Right lobe of liver (tissue), 6 donors: Measurements from ENCODE around the gene HDAC9. TPM values are rescaled to one million over a fixed set of nuclear protein-coding genes. Genes with fewer than 3 reads are reported as not detected.

Source experiments
- ATAC-seq, 4 donors: fragments of 200-7000 bp; cut with Tn5 transposase; one replicate each; pipeline ENCODE4 v1.9.1; 2020; ENCODE audit warnings: mild to moderate bottlenecking in 4 of 4, moderate library complexity in 4 of 4
- DNase-seq, 3 donors: peaks; one replicate each; pipeline ENCODE4 v3.0.0-alpha.2; 2020
- H3K27ac ChIP-seq, 3 donors: fragments of 200-600 bp; one replicate each; pipeline ENCODE4 v1.8.0; 2022
- H3K27me3 ChIP-seq, 2 donors: fragments of 200-600 bp; one replicate each; pipeline ENCODE4 v1.8.0; 2022
- H3K36me3 ChIP-seq, 4 donors: fragments of 200-600 bp; sonication (generic) in 1 of 4; one replicate each; pipeline versions ENCODE4 v1.5.1 to v1.8.0; 2017 to 2022; ENCODE audit warnings: control low read depth in 1 of 4
- H3K4me1 ChIP-seq, 4 donors: fragments of 200-600 bp; sonication (generic) in 1 of 4; one replicate each; pipeline versions ENCODE4 v1.5.1 to v1.8.0; 2017 to 2022; ENCODE audit warnings: control low read depth in 1 of 4
- H3K4me3 ChIP-seq, 3 donors: fragments of 200-600 bp; one replicate each; pipeline ENCODE4 v1.8.0; 2022
- H3K9me3 ChIP-seq, 4 donors: fragments of 200-600 bp; sonication (generic) in 1 of 4; one replicate each; pipeline versions ENCODE4 v1.5.1 to v1.8.0; 2017 to 2022; ENCODE audit warnings: control low read depth in 1 of 4
- CTCF ChIP-seq, 4 donors: fragments of 200-600 bp in 3 of 4; fragments of 450-650 bp in 1 of 4; IDR thresholded peaks; one replicate each; pipeline versions ENCODE4 v1.5.1 to v1.8.0; 2016 to 2022; ENCODE audit warnings: antibody characterized with exemption in 4 of 4, mild to moderate bottlenecking in 2 of 4
- POLR2A ChIP-seq: fragments of 450-650 bp; IDR thresholded peaks from one replicate; pipeline ENCODE4 v1.6.1; 2017; ENCODE audit warnings: antibody characterized with exemption, mild to moderate bottlenecking
- WGBS: methylation state at CpG from one replicate; pipeline ENCODE4 v1.1.6; 2018; ENCODE audit warnings: low coverage, low lambda C conversion rate; ENCODE audit not compliant: insufficient coverage; ENCODE audit errors: missing lambda C conversion rate; 5-methylcytosine and 5-hydroxymethylcytosine counted together
- intact Hi-C, 2 donors: fragments of 100-400 bp; cut with DNase I; formaldehyde crosslinking; loops; one replicate each; pipeline versions ENCODE4 v1.11.2 to v1.14.1; 2022
- total RNA-seq, 6 experiments: library from RNA; depleted of rRNA in 2 of 6; stranded (reverse); fragments of >200 nt in 2 of 6; fragmentation: NEBNext Ultra II Directional in 3 of 6; extraction: Animal tissue kit (Norgen Biotek cat#: 25700) in 3 of 6; gene quantifications; one replicate each; pipeline versions ENCODE4 v1.1.0 to v1.2.4, GENCODE V29; 2016 to 2023
- donor health status: DM: no; HTN: yes; CAD: no.
- donor health status: DM: no; HTN: no; CAD: no.
- donor health status: DM: no; HTN: no; CAD: no.
- donor health status: DM: no; HTN: yes; CAD: no.
- donor health status: DM: no; HTN: yes; CAD: no.

Gene HDAC9
- total RNA-seq, 6 experiments from 2014 or later, result 1.0 to 4.1 (median 2.5) TPM

GRCh38 chr7:18808026-18808425 is 312.5 kb downstream of the HDAC9 start:
- DNase-seq (no peak), ATAC-seq (no peak)
- Histone ChIP-seq H3K9me3 (no peaks in the 10 kb centered on the region), H3K27me3 (no peaks in the 10 kb centered on the region), H3K27ac (no peak overlapping the region), H3K4me3 (no peak overlapping the region), H3K4me1 (no peaks in the 10 kb centered on the region), H3K36me3 (no peaks in the 10 kb centered on the region)
- no peak for TF ChIP-seq CTCF (IDR thresholded peaks at IDR 0.05)
- no peak for TF ChIP-seq POLR2A
- WGBS, result 29% methylated on average over 3 of the region's 3 CpGs
- intact Hi-C loops, result no loop called here

GRCh38 chr7:18815261-18815960 is 319.9 kb downstream of the HDAC9 start:
- DNase-seq, result no peak
- intact Hi-C loops, result no loop called here
- Histone ChIP-seq H3K4me3 (no peak overlapping the region), H3K27me3 (no peaks in the 10 kb centered on the region), H3K27ac (no peak overlapping the region), H3K36me3 (no peaks in the 10 kb centered on the region), H3K9me3 (no peaks in the 10 kb centered on the region), H3K4me1 (no peaks in the 10 kb centered on the region)
- no peak for TF ChIP-seq CTCF (IDR thresholded peaks at IDR 0.05)
- no peak for TF ChIP-seq POLR2A
- 47% methylated on average over 3 of the region's 3 CpGs for WGBS
- no peak for ATAC-seq

GRCh38 chr7:18820981-18821380 is 325.4 kb downstream of the HDAC9 start:
- Histone ChIP-seq H3K27me3 (no peaks in the 10 kb centered on the region), H3K4me1 (no peaks in the 10 kb centered on the region), H3K4me3 (no peak overlapping the region), H3K9me3 (no peaks in the 10 kb centered on the region), H3K36me3 (no peaks in the 10 kb centered on the region), H3K27ac (no peak overlapping the region)
- DNase-seq (no peak), ATAC-seq (no peak)
- WGBS, result 80% methylated on average over 3 of the region's 3 CpGs
- no peak for TF ChIP-seq POLR2A
- no peak for TF ChIP-seq CTCF (IDR thresholded peaks at IDR 0.05)
- intact Hi-C loops, result no loop called here

- ATAC-seq (no peak), DNase-seq (no peak)
- Histone ChIP-seq H3K27ac (no peak overlapping the region), H3K36me3 (no peaks in the 10 kb centered on the region), H3K4me1 (no peaks in the 10 kb centered on the region), H3K27me3 (no peaks in the 10 kb centered on the region), H3K4me3 (no peak overlapping the region), H3K9me3 (no peaks in the 10 kb centered on the region)
- intact Hi-C loops, result no loop called here
- no peak for TF ChIP-seq CTCF (IDR thresholded peaks at IDR 0.05)
Measured at GRCh38 chr7:18821554-18821953, 326.0 kb downstream of the HDAC9 start.

- ATAC-seq, result no peak
- intact Hi-C loops, result no loop called here
Measured at GRCh38 chr7:18824157-18824556, 328.6 kb downstream of the HDAC9 start.

More at GRCh38 chr7:18824157-18824556, 328.6 kb downstream of the HDAC9 start:
- DNase-seq, result no peak
- Histone ChIP-seq H3K4me3 (no peak overlapping the region), H3K9me3 (no peaks in the 10 kb centered on the region), H3K36me3 (no peaks in the 10 kb centered on the region), H3K27me3 (no peaks in the 10 kb centered on the region), H3K4me1 (no peaks in the 10 kb centered on the region), H3K27ac (no peak overlapping the region)
- 21% methylated on average over 2 of the region's 2 CpGs for WGBS
- TF ChIP-seq POLR2A (no peak), CTCF (IDR thresholded peaks at IDR 0.05) (no peak)
